ENCODE results near the gene SCARB1.

The SCARB1 gene

DNA sequence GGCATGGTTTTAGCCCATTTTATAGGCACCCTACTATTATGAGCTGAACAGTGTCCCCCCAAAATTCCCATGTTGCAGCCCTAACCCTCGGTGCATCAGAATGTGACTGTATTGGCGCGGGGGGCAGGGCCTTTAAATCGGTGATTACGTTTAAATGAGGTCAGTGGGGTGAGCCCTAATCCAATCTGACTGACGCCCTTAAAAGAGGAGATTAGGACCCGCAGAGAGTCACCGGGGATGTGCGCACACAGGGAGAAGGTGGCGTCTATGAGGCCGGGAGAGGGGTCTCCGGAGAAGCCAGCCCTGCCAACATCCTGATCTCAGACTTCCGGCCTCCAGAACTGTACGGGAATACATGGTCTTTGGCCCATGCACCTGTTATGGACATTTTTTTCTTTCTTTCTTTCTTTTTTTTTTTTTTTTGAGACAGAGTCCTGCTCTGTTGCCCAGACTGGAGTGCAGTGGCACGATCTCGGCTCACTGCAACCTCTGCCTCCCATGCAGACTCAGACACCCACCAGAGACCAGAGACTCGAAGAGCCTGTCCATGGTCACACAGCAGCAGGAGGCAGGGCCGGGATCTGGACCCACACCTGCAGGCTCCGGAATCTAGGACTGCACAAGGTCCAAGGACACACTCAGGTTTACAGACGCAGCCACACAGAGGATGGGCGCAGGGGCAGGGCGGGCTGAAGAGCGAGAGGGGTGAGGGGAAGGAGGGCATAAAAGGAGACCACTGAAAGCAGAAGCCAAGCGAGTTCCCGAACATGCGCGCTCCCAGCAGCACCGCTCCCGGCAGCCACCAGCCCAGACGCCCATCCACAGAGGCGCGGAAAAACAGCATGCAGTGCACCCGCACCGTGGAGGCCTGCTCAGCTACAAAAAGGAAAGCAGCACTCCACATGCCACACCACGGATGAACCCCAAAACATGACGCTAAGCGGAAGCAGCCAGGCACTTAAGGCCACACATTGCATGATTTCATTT, 19.0 kb downstream of the SCARB1 start:
- TF ChIP-seq, protein P1, sequence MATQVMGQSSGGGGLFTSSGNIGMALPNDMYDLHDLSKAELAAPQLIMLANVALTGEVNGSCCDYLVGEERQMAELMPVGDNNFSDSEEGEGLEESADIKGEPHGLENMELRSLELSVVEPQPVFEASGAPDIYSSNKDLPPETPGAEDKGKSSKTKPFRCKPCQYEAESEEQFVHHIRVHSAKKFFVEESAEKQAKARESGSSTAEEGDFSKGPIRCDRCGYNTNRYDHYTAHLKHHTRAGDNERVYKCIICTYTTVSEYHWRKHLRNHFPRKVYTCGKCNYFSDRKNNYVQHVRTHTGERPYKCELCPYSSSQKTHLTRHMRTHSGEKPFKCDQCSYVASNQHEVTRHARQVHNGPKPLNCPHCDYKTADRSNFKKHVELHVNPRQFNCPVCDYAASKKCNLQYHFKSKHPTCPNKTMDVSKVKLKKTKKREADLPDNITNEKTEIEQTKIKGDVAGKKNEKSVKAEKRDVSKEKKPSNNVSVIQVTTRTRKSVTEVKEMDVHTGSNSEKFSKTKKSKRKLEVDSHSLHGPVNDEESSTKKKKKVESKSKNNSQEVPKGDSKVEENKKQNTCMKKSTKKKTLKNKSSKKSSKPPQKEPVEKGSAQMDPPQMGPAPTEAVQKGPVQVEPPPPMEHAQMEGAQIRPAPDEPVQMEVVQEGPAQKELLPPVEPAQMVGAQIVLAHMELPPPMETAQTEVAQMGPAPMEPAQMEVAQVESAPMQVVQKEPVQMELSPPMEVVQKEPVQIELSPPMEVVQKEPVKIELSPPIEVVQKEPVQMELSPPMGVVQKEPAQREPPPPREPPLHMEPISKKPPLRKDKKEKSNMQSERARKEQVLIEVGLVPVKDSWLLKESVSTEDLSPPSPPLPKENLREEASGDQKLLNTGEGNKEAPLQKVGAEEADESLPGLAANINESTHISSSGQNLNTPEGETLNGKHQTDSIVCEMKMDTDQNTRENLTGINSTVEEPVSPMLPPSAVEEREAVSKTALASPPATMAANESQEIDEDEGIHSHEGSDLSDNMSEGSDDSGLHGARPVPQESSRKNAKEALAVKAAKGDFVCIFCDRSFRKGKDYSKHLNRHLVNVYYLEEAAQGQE (IDR thresholded peaks at IDR 0.05; ENCODE audit: insufficient replicate concordance, low read depth) = no peak
- TF ChIP-seq, protein P2, sequence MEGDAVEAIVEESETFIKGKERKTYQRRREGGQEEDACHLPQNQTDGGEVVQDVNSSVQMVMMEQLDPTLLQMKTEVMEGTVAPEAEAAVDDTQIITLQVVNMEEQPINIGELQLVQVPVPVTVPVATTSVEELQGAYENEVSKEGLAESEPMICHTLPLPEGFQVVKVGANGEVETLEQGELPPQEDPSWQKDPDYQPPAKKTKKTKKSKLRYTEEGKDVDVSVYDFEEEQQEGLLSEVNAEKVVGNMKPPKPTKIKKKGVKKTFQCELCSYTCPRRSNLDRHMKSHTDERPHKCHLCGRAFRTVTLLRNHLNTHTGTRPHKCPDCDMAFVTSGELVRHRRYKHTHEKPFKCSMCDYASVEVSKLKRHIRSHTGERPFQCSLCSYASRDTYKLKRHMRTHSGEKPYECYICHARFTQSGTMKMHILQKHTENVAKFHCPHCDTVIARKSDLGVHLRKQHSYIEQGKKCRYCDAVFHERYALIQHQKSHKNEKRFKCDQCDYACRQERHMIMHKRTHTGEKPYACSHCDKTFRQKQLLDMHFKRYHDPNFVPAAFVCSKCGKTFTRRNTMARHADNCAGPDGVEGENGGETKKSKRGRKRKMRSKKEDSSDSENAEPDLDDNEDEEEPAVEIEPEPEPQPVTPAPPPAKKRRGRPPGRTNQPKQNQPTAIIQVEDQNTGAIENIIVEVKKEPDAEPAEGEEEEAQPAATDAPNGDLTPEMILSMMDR (IDR thresholded peaks at IDR 0.05; ENCODE audit: insufficient read depth, low read length) = no peak
- TF ChIP-seq SPI1 (IDR thresholded peaks at IDR 0.05; ENCODE audit: borderline replicate concordance, low read depth) = no peak
- TF ChIP-seq GABPA (IDR thresholded peaks at IDR 0.05; ENCODE audit: low read depth) = no peak
- TF ChIP-seq POLR2AphosphoS5 (IDR thresholded peaks at IDR 0.05; ENCODE audit: low read depth) = no peak
- H3K27ac ChIP-seq (replicated peaks) = no peak overlapping the region

DNA sequence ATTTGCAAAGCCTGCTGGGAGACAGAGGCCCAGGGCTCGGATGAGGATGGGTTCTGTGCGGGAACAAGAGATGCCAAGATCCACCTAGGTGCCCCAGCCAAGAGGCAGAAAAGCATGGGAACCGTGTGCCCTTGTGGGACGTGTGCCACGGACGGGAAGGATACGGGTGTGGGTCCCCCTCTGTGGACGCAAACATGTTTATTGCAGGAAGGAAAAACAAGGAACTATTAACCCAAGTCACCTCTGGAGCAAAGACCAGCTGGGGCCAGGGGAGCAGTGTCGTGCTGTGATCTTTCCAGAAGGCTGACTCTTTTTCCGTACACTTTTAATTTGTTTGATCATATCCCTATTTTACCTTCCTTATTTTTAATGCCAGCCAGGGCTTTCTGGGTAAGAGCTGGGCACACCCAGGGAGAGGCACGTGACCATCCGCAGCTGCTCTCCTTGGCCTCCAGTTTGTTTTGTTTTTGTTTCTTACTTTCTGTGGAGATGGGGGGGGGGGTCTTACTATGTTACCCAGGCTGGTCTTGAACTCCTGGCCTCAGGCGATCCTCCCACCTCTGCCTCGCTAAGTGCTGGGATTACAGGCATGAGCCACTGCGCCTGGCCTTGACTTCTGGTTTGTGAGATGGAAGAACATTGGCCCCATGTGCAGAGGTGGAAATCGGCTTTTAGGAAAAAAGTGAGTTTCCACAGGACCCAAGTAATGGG, 20.7 kb downstream of the SCARB1 start:
- Histone ChIP-seq H3K4me3 (replicated peaks; ENCODE audit: insufficient read depth, low read length) (no peak overlapping the region), H3K27ac (replicated peaks) (no peak overlapping the region), H3K27me3 (ENCODE audit: insufficient read depth, poor library complexity, severe bottlenecking) (no peaks in the 10 kb centered on the region)
- TF ChIP-seq, protein P2 (IDR thresholded peaks at IDR 0.05; ENCODE audit: insufficient read depth, low read length) = no peak
- TF ChIP-seq POLR2AphosphoS5 (IDR thresholded peaks at IDR 0.05; ENCODE audit: low read depth) = no peak
- no peak for TF ChIP-seq SPI1 (IDR thresholded peaks at IDR 0.05; ENCODE audit: borderline replicate concordance, low read depth)
- DNase-seq (ENCODE audit: low read depth in 1 of 2, low spot score in 1 of 2) = no peak

More for the DNA sequence above, 19.0 kb downstream of the SCARB1 start:
- Histone ChIP-seq H3K4me3 (replicated peaks; ENCODE audit: insufficient read depth, low read length) (no peak overlapping the region), H3K27me3 (ENCODE audit: insufficient read depth, poor library complexity, severe bottlenecking) (no peaks in the 10 kb centered on the region)
- no peak for DNase-seq (ENCODE audit: low read depth in 1 of 2, low spot score in 1 of 2)

DNA sequence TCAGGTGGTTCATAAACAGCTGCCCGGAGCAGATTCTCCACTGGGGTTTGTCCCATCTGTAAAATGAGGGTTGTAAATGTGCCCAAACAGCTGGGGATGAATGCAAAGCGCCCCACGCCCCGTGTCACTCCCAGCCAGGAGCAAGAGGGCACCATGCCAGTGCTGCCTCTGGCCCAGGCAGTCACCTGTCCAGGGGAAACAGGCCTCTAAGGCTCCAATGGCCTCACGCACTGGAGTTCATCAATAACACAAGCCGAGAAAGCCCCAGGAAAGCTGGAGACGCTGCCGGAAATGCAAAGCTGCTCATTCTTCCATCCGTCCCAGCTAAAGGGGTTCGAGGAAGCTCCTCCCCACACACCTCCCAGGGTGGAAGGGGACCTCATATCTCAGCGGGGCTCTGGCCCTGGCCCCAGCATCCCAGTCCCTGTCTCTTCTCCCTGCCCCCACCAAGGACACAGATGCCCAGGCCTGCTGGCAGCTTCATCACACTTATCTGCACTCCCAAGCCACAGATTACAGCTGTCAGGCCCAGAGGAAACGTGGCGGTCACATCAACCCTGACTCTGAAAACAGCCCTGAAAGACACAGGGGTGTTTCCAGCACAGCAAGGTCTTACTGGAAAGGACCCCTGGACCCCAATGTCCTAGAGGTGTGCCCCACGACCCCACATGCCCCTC, 21.5 kb downstream of the SCARB1 start:
- Histone ChIP-seq H3K27ac (replicated peaks) (no peak overlapping the region), H3K27me3 (ENCODE audit: insufficient read depth, poor library complexity, severe bottlenecking) (no peaks in the 10 kb centered on the region), H3K4me3 (replicated peaks; ENCODE audit: insufficient read depth, low read length) (no peak overlapping the region)
- TF ChIP-seq, protein P2 (IDR thresholded peaks at IDR 0.05; ENCODE audit: insufficient read depth, low read length) = no peak
- TF ChIP-seq GABPA (IDR thresholded peaks at IDR 0.05; ENCODE audit: low read depth) (no peak), SPI1 (IDR thresholded peaks at IDR 0.05; ENCODE audit: borderline replicate concordance, low read depth) (no peak), POLR2AphosphoS5 (IDR thresholded peaks at IDR 0.05; ENCODE audit: low read depth) (no peak)
- TF ChIP-seq, protein P1 (IDR thresholded peaks at IDR 0.05; ENCODE audit: insufficient replicate concordance, low read depth) = no peak
- DNase-seq (ENCODE audit: low read depth in 1 of 2, low spot score in 1 of 2) = no peak

Data from HL-60 (cell line).